HEK293 (cell line): ENCODE measurements around the gene WWC1.

ENCODE experiments used
- SP2 ChIP-seq: fragments of 450-650 bp; formaldehyde crosslinking; IDR thresholded peaks from 2 replicates; pipeline ENCODE4 v1.5.1; 2016; ENCODE audit warnings: missing biosample characterization, missing genetic modification characterization
- ZIC2 ChIP-seq: fragments of 450-650 bp; formaldehyde crosslinking; IDR thresholded peaks from 2 replicates; pipeline ENCODE4 v1.5.1; 2016; ENCODE audit warnings: missing biosample characterization, missing genetic modification characterization
- ZSCAN16 ChIP-seq: fragments of 450-650 bp; formaldehyde crosslinking; IDR thresholded peaks from 2 replicates; pipeline ENCODE4 v1.5.1; 2016; ENCODE audit warnings: missing biosample characterization, missing genetic modification characterization
- TF ChIP-seq, protein P1 (sequence below): fragments of 450-650 bp; formaldehyde crosslinking; IDR thresholded peaks from 2 replicates; pipeline ENCODE4 v1.5.1; 2016; ENCODE audit warnings: missing biosample characterization, missing genetic modification characterization

DNA sequence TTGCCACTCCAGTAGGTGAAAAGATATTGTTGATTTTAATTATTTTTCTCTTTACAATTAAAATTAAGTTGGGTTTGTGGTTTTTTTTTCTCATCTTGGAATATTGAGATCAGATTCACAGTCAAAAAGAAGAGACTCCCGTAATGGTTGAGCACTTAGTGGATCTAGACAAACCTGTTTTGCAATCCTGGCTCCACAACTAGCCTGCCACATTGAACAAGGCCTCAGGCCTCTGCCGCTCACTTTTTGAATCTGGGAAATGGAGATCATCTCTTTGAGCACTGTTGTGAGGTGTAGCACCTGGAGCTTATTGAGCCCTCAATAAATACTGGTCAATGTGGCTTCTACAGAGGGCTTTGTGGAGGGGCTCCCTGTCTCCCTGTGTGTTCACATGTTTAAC, 157.7 kb downstream of the WWC1 start:
- TF ChIP-seq ZSCAN16 (tag by site-specific recombination) (no peak), SP2 (tag by site-specific recombination) (no peak), ZIC2 (tag by site-specific recombination) (no peak)
- TF ChIP-seq, protein P1, sequence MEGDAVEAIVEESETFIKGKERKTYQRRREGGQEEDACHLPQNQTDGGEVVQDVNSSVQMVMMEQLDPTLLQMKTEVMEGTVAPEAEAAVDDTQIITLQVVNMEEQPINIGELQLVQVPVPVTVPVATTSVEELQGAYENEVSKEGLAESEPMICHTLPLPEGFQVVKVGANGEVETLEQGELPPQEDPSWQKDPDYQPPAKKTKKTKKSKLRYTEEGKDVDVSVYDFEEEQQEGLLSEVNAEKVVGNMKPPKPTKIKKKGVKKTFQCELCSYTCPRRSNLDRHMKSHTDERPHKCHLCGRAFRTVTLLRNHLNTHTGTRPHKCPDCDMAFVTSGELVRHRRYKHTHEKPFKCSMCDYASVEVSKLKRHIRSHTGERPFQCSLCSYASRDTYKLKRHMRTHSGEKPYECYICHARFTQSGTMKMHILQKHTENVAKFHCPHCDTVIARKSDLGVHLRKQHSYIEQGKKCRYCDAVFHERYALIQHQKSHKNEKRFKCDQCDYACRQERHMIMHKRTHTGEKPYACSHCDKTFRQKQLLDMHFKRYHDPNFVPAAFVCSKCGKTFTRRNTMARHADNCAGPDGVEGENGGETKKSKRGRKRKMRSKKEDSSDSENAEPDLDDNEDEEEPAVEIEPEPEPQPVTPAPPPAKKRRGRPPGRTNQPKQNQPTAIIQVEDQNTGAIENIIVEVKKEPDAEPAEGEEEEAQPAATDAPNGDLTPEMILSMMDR (tag by site-specific recombination) = no peak
